ENCODE data around the gene BAX. TPM values are rescaled to one million over a fixed set of nuclear protein-coding genes. Genes with fewer than 3 reads are reported as not detected.
"Not testable (repeated sequence)": the region's sequence is repeated elsewhere in the genome, so short reads cannot be mapped to it uniquely, and the experiment has no call there.

Gene BAX
- total RNA-seq (100 to 1,000 TPM; 173 to 183 TPM), polyA plus RNA-seq (10 to 100 TPM; 56.5 to 66.8 TPM)

DNA sequence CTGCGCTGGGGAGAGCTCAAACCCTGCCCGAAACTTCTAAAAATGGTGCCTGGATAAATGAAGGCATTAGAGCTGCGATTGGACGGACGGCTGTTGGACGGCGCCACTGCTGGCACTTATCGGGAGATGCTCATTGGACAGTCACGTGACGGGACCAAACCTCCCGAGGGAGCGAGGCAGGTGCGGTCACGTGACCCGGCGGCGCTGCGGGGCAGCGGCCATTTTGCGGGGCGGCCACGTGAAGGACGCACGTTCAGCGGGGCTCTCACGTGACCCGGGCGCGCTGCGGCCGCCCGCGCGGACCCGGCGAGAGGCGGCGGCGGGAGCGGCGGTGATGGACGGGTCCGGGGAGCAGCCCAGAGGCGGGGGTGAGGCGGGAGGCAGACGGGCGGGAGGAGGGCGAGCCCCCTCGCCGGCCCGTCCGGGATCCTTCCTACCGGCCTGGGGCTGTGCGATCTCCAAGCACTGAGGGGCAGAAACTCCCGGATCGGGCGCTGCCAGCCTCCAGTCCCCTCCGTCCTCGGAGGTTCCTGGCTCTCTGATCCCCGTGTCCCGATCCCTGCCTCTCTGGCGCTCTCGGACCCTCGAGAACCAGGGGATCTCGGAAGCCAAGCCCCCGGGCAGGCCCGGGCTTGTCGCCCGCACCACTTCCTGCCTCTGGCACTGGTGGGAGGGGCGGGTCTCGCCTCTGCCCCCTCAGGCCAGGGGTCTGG lies at the start of gene BAX:
Gene BAX (plus strand): TSS at position 281 of the 713 bp plus-strand sequence. CDS start 54 bp downstream, at position 335.
- H3K36me3 ChIP-seq (ENCODE audit: insufficient read depth, low read length): no peaks in the 10 kb centered on the region
- no peaks in the 10 kb centered on the region for H3K9me3 ChIP-seq (ENCODE audit: control insufficient read depth in 1 of 2, low read length in 2 of 2)
- Mint-ChIP-seq H3K4me1 (peaks cover 12 to 34% (median 27%) of the 10 kb centered on the region in 4 donors), H3K27ac (peak within 1 kb of the TSS; percentile 77 to 92 (median 86)), H3K36me3 (peaks cover 6 to 18% of the 10 kb centered on the region in 2 donors), H3K4me3 (peak within 1 kb of the TSS; percentile 79 to 94 (median 90)), H3K27me3 (no peaks in the 10 kb centered on the region), H3K9me3 (no peaks in the 10 kb centered on the region)
- intact Hi-C loops (cut with micrococcal nuclease): loop anchor here (1.0 kb wide), 2 partner anchors 11 to 21 kb away; partner anchors contain the start of genes DHDH and FTL
- ChIA-PET POLR2A (ENCODE audit: partially characterized antibody) (interaction anchor here (0.6 to 6.8 kb wide), 10 partner anchors 11 to 234 kb away, joined by 3 to 99 read pairs (median 8); partner anchors contain the start of genes DHDH, FTL, GYS1 and NUCB1), CTCF (ENCODE audit: partially characterized antibody) (interaction anchor here (1.3 to 3.1 kb wide), 4 partner anchors 11 to 159 kb away, joined by 3 to 15 read pairs (median 8); partner anchors contain the start of genes GYS1 and RUVBL2)
- peak within 1 kb of the TSS; percentile 76 to 87 for H3K4me3 ChIP-seq (ENCODE audit: low read length in 2 of 2)
- H3K27ac ChIP-seq (ENCODE audit: low read depth, low read length): peak within 1 kb of the TSS; percentile 86
- no peaks in the 10 kb centered on the region for H3K27me3 ChIP-seq (ENCODE audit: insufficient read depth, low read length)
- peaks cover 23% of the 10 kb centered on the region for H3K4me1 ChIP-seq (ENCODE audit: insufficient read depth, low read length)
- peak; percentile 69 to 81 (median 74) for DNase-seq

DNA sequence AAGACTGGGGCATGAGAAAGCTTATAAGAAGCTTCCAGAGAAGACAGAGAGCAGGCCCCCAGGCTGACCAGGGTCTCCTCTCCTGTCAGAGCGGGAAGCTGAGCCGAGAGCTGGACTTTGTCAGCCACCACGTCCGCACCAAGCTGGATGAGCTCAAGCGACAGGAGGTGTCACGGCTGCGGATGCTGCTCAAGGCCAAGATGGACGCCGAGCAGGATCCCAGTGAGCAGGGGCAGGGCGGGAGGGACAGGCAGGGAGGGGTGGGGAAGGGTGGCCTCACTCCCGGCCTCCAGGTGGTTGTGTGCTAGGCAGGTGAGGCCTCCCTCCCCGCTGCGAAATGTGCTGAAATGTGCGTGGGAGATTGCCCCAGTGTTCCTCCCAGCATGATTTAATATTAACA lies 49.0 kb upstream of the BAX start:
- H3K4me3 ChIP-seq (ENCODE audit: low read length in 2 of 2): no peak overlapping the region
- no peak overlapping the region for H3K27ac ChIP-seq (ENCODE audit: low read depth, low read length)
- ChIA-PET CTCF (ENCODE audit: partially characterized antibody) (interaction anchor here (1.5 kb wide), 1 partner anchor 65 kb away, joined by 3 read pairs; no protein-coding TSS in a partner anchor), POLR2A (ENCODE audit: partially characterized antibody) (interaction anchor here (1.0 to 1.5 kb wide), 2 partner anchors 62 to 111 kb away, joined by 3 to 4 read pairs; no protein-coding TSS in a partner anchor)
- intact Hi-C loops (cut with micrococcal nuclease): loop anchor here (10.0 kb wide), 1 partner anchor 51 kb away; no protein-coding TSS in a partner anchor
- H3K27me3 Mint-ChIP-seq: no peaks in the 10 kb centered on the region
- no peaks in the 10 kb centered on the region for H3K27me3 ChIP-seq (ENCODE audit: insufficient read depth, low read length)
- H3K36me3 ChIP-seq (ENCODE audit: insufficient read depth, low read length): peaks cover 23% of the 10 kb centered on the region
- no peaks in the 10 kb centered on the region for H3K9me3 Mint-ChIP-seq
- no peak overlapping the region for H3K27ac Mint-ChIP-seq
- peak in 1 of 5 donors; percentile 7 for DNase-seq
- peaks cover 10 to 21% (median 17%) of the 10 kb centered on the region in 4 donors for H3K4me1 Mint-ChIP-seq
- peaks cover 19% of the 10 kb centered on the region for H3K4me1 ChIP-seq (ENCODE audit: insufficient read depth, low read length)
- H3K9me3 ChIP-seq (ENCODE audit: control insufficient read depth in 1 of 2, low read length in 2 of 2): no peaks in the 10 kb centered on the region
- H3K36me3 Mint-ChIP-seq: peaks cover 36 to 49% of the 10 kb centered on the region in 2 donors
- H3K4me3 Mint-ChIP-seq: no peak overlapping the region

DNA sequence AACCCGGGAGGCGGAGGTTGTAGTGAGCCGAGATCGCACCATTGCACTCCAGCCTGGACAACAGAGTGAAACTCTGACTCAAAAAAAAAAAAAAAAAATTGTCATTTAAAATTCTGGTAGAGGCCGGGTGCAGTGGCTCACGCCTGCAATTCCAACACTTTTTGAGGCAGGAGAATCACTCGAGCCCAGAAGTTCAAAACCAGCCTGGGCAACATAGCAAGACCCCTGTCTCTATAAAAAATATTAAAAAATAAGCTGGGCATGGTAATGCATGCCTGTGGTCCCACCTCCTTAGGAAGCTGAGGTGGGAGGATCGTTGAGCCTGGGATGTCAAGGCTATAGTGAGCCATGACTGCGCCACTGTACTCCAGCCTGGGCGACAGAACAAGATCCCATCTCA lies 48.4 kb upstream of the BAX start:
- intact Hi-C loops (cut with micrococcal nuclease): loop anchor here (10.0 kb wide), 1 partner anchor 52 kb away; no protein-coding TSS in a partner anchor
- no peaks in the 10 kb centered on the region for H3K27me3 ChIP-seq (ENCODE audit: insufficient read depth, low read length)
- no peaks in the 10 kb centered on the region for H3K9me3 ChIP-seq (ENCODE audit: control insufficient read depth in 1 of 2, low read length in 2 of 2)
- no peak overlapping the region for H3K27ac ChIP-seq (ENCODE audit: low read depth, low read length)
- DNase-seq: peak in 1 of 5 donors; percentile 4
- peaks cover 31 to 48% of the 10 kb centered on the region in 2 donors for H3K36me3 Mint-ChIP-seq
- H3K27me3 Mint-ChIP-seq: no peaks in the 10 kb centered on the region
- H3K4me3 ChIP-seq (ENCODE audit: low read length in 2 of 2): no peak overlapping the region
- peaks cover 12% of the 10 kb centered on the region for H3K4me1 ChIP-seq (ENCODE audit: insufficient read depth, low read length)
- no peaks in the 10 kb centered on the region for H3K9me3 Mint-ChIP-seq
- CTCF ChIA-PET (ENCODE audit: partially characterized antibody): no interaction called here
- no peak overlapping the region for H3K27ac Mint-ChIP-seq
- peaks cover 5 to 14% (median 11%) of the 10 kb centered on the region in 4 donors for H3K4me1 Mint-ChIP-seq
- POLR2A ChIA-PET (ENCODE audit: partially characterized antibody): interaction anchor here (0.9 to 1.0 kb wide), 2 partner anchors 27 to 61 kb away, joined by 3 to 4 read pairs; partner anchors contain the start of gene DHDH
- peaks cover 29% of the 10 kb centered on the region for H3K36me3 ChIP-seq (ENCODE audit: insufficient read depth, low read length)
- H3K4me3 Mint-ChIP-seq: no peak overlapping the region

DNA sequence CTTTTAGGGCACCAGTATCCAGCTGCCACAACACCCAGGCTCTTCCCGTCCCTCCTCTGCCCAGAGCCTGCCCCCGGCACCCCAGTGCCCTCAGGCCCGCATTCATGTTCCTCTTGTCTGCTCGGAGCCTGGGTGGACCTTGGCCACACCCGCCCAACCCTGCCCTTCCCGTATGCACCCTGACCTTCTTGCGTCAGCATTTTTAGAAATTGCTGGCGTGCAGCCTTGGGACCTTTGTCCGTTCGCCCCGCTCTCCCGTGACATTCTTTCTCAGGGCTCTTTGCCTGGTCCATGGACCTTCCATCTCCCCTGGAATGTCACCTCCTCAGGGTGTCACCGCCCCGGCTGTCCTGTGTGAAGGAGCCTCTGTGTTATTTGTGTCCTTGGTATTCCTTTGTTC lies 47.0 kb upstream of the BAX start:
- Histone ChIP-seq H3K9me3 (ENCODE audit: control insufficient read depth in 1 of 2, low read length in 2 of 2) (no peaks in the 10 kb centered on the region), H3K4me3 (ENCODE audit: low read length in 2 of 2) (no peak overlapping the region), H3K4me1 (ENCODE audit: insufficient read depth, low read length) (peaks cover under 1% of the 10 kb centered on the region), H3K27ac (ENCODE audit: low read depth, low read length) (no peak overlapping the region), H3K36me3 (ENCODE audit: insufficient read depth, low read length) (peaks cover 40% of the 10 kb centered on the region), H3K27me3 (ENCODE audit: insufficient read depth, low read length) (no peaks in the 10 kb centered on the region)
- POLR2A ChIA-PET (ENCODE audit: partially characterized antibody): no interaction called here
- no peaks in the 10 kb centered on the region for H3K27me3 Mint-ChIP-seq
- no peak for DNase-seq
- H3K9me3 Mint-ChIP-seq: no peaks in the 10 kb centered on the region
- H3K4me1 Mint-ChIP-seq: peaks cover 0 to 4% (median under 1%) of the 10 kb centered on the region in 4 donors
- no peak overlapping the region for H3K4me3 Mint-ChIP-seq
- CTCF ChIA-PET (ENCODE audit: partially characterized antibody): no interaction called here
- intact Hi-C loops (cut with micrococcal nuclease): loop anchor here (10.0 kb wide), 1 partner anchor 53 kb away; no protein-coding TSS in a partner anchor
- H3K27ac Mint-ChIP-seq: peak overlapping the region in 1 of 7 donors; percentile 25
- H3K36me3 Mint-ChIP-seq: peaks cover 37 to 55% of the 10 kb centered on the region in 2 donors

DNA sequence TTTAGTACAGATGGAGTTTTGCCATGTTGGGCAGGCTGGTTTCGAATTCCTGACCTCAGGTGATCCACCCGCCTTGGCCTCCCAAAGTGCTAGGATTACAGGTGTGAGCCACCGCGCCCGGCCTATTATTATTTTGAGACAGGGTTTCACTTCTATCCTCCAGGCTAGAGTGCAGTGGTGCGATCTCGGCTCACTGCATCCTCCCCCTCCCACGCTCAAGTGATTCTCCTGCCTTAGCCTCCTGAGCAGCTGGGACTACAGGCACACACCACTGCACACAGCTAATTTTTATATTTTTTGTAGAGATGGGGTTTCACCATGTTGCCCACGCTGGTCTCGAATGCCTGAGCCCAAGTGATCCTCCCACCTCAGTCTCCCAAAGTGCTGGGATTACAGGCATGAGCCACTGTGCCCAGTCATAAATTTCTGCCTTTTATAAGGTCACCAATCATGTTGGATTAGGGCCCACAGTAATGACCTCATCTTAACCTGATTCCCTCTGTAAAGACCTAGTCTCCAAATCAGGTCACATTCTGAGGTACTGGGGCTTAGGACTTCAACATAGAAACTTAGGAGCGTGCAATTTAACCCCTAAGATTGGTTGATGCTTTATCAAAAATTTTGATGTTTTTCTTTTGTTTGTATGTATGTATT lies 45.1 kb upstream of the BAX start:
- H3K27me3 ChIP-seq (ENCODE audit: insufficient read depth, low read length); H3K4me1 Mint-ChIP-seq; H3K9me3 Mint-ChIP-seq; H3K4me1 ChIP-seq (ENCODE audit: insufficient read depth, low read length); H3K27ac ChIP-seq (ENCODE audit: low read depth, low read length); H3K4me3 ChIP-seq (ENCODE audit: low read length in 2 of 2); H3K27me3 Mint-ChIP-seq; DNase-seq; CTCF ChIA-PET (ENCODE audit: partially characterized antibody); H3K4me3 Mint-ChIP-seq; H3K9me3 ChIP-seq (ENCODE audit: control insufficient read depth in 1 of 2, low read length in 2 of 2); H3K27ac Mint-ChIP-seq: not testable (repeated sequence)
- POLR2A ChIA-PET (ENCODE audit: partially characterized antibody): interaction anchor here (1.7 kb wide), 1 partner anchor 23 kb away, joined by 3 read pairs; no protein-coding TSS in a partner anchor
- peaks cover 55% of the 10 kb centered on the region for H3K36me3 ChIP-seq (ENCODE audit: insufficient read depth, low read length)
- peaks cover 50 to 63% of the 10 kb centered on the region in 2 donors for H3K36me3 Mint-ChIP-seq
- intact Hi-C loops (cut with micrococcal nuclease): loop anchor here (10.0 kb wide), 1 partner anchor 55 kb away; no protein-coding TSS in a partner anchor

DNA sequence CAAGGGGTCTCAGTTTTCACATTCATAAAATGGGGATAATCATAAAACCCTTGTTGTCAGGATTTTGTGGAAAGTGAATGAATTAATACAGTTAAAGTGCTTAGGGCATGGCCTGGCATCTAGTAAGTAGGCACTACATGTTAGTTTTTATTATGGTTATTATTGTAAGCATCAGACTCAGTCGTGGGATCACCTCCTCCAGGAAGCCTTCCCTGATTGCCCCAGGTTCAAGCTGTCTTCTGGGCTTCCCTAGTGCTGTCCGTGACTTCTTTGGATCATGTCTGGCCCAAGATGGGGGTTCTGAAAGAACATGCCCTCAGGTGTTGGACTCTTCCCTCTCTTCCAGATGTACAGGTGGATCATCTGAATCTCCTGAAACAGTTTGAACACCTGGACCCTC lies 43.9 kb upstream of the BAX start:
- CTCF ChIA-PET (ENCODE audit: partially characterized antibody): no interaction called here
- no peaks in the 10 kb centered on the region for H3K9me3 Mint-ChIP-seq
- intact Hi-C loops (cut with micrococcal nuclease): no loop called here

More for the DNA sequence above, 43.9 kb upstream of the BAX start:
- no peak for DNase-seq
- H3K27ac Mint-ChIP-seq: no peak overlapping the region
- no peaks in the 10 kb centered on the region for H3K9me3 ChIP-seq (ENCODE audit: control insufficient read depth in 1 of 2, low read length in 2 of 2)
- peaks cover 44 to 58% of the 10 kb centered on the region in 2 donors for H3K36me3 Mint-ChIP-seq
- no peaks in the 10 kb centered on the region for H3K27me3 ChIP-seq (ENCODE audit: insufficient read depth, low read length)
- no peak overlapping the region for H3K27ac ChIP-seq (ENCODE audit: low read depth, low read length)
- no peaks in the 10 kb centered on the region for H3K4me1 ChIP-seq (ENCODE audit: insufficient read depth, low read length)
- H3K27me3 Mint-ChIP-seq: no peaks in the 10 kb centered on the region
- POLR2A ChIA-PET (ENCODE audit: partially characterized antibody): interaction anchor here (0.6 to 1.7 kb wide), 3 partner anchors 8 to 35 kb away, joined by 3 to 4 read pairs (median 4); no protein-coding TSS in a partner anchor
- H3K4me3 ChIP-seq (ENCODE audit: low read length in 2 of 2): no peak overlapping the region
- H3K36me3 ChIP-seq (ENCODE audit: insufficient read depth, low read length): peaks cover 46% of the 10 kb centered on the region
- no peak overlapping the region for H3K4me3 Mint-ChIP-seq
- H3K4me1 Mint-ChIP-seq: peaks cover 0 to 1% (median 0%) of the 10 kb centered on the region in 4 donors
